Thoracic aorta (tissue), 2 donors: ENCODE data around the gene KIRREL1. TPM values are rescaled to one million over a fixed set of nuclear protein-coding genes. Genes with fewer than 3 reads are reported as not detected.

ENCODE experiments used
- ATAC-seq: fragments of 150-250 bp; one replicate; pipeline ENCODE4 v1.8.0; 2017; ENCODE audit warnings: low read depth; ENCODE audit not compliant: insufficient number of reproducible peaks, low FRiP score
- DNase-seq: peaks from one replicate; pipeline ENCODE4 v3.0.0-alpha.2; 2020; ENCODE audit warnings: low spot score
- H3K27ac ChIP-seq, 2 donors: fragments of 200-600 bp; sonication (generic); 1 replicate in 1 of 2; 2 replicates in 1 of 2; pipeline ENCODE4 v1.5.1; 2016; ENCODE audit warnings: mild to moderate bottlenecking in 2 of 2, moderate library complexity in 2 of 2
- H3K27me3 ChIP-seq: fragments of 200-600 bp; sonication (generic); replicated peaks from 2 replicates; pipeline ENCODE4 v1.6.0; 2016; ENCODE audit warnings: mild to moderate bottlenecking; ENCODE audit not compliant: insufficient read depth
- H3K36me3 ChIP-seq: fragments of 200-600 bp; sonication (generic); one replicate; pipeline ENCODE4 v1.5.1; 2016
- H3K4me1 ChIP-seq, 2 donors: fragments of 200-600 bp; sonication (generic); 1 replicate in 1 of 2; 2 replicates in 1 of 2; pipeline versions ENCODE4 v1.5.1 to v1.6.0; 2016; ENCODE audit warnings: low read depth in 2 of 2, mild to moderate bottlenecking in 1 of 2; ENCODE audit not compliant: control insufficient read depth in 1 of 2
- H3K4me3 ChIP-seq: fragments of 200-600 bp; sonication (generic); 2 replicates; pipeline ENCODE4 v1.5.1; 2016; ENCODE audit warnings: mild to moderate bottlenecking
- H3K9me3 ChIP-seq: fragments of 200-600 bp; sonication (generic); 2 replicates; pipeline ENCODE4 v1.5.1; 2016
- CTCF ChIP-seq: fragments of 200-600 bp; sonication (generic); IDR thresholded peaks from one replicate; pipeline ENCODE4 v1.5.1; 2019; ENCODE audit warnings: antibody characterized with exemption
- total RNA-seq, 2 donors: library from RNA; depleted of rRNA; stranded (reverse); fragments of >200 nt; gene quantifications; one replicate each; pipeline versions ENCODE4 v1.1.0 to v1.2.3, GENCODE V29; 2016

The KIRREL1 gene
- total RNA-seq, 2 donors from 2014 or later, result 111 to 136 TPM

DNA sequence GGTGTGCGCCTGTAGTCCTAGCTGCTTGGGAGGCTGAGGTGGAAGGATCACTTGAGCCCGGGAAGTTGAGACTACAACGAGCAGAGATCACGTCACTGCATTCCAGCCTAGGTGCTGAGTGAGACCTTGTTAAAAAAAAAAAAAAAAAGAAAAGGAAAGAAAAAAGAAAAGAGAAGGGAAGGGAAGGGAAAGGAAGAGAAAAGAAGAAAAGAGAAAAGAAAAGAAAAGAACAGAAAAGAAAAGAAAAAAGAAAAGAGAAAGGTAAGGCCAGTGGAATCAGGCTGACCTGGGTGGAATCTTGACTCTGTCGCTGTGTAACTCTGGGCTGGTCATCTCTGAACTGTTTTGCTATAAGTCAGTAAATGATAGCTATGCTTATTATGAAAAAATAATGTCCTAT, 33.7 kb upstream of the KIRREL1 start:
- no peak for TF ChIP-seq CTCF
- H3K4me1 ChIP-seq, result no peaks in the 10 kb centered on the region
- no peaks in the 10 kb centered on the region for H3K9me3 ChIP-seq
- no peak overlapping the region for H3K4me3 ChIP-seq
- DNase-seq, result no peak
- no peak overlapping the region for H3K27ac ChIP-seq
- no peak for ATAC-seq
- H3K27me3 ChIP-seq, result no peaks in the 10 kb centered on the region
- no peaks in the 10 kb centered on the region for H3K36me3 ChIP-seq

GRCh38 chr1:157960773-157961172, 32.7 kb upstream of the KIRREL1 start:
- no peak overlapping the region for H3K27ac ChIP-seq
- no peak overlapping the region for H3K4me3 ChIP-seq
- TF ChIP-seq CTCF, result no peak
- no peaks in the 10 kb centered on the region for H3K4me1 ChIP-seq
- H3K27me3 ChIP-seq, result no peaks in the 10 kb centered on the region
- no peak for DNase-seq
- no peaks in the 10 kb centered on the region for H3K36me3 ChIP-seq
- no peak for ATAC-seq
- H3K9me3 ChIP-seq, result no peaks in the 10 kb centered on the region

DNA sequence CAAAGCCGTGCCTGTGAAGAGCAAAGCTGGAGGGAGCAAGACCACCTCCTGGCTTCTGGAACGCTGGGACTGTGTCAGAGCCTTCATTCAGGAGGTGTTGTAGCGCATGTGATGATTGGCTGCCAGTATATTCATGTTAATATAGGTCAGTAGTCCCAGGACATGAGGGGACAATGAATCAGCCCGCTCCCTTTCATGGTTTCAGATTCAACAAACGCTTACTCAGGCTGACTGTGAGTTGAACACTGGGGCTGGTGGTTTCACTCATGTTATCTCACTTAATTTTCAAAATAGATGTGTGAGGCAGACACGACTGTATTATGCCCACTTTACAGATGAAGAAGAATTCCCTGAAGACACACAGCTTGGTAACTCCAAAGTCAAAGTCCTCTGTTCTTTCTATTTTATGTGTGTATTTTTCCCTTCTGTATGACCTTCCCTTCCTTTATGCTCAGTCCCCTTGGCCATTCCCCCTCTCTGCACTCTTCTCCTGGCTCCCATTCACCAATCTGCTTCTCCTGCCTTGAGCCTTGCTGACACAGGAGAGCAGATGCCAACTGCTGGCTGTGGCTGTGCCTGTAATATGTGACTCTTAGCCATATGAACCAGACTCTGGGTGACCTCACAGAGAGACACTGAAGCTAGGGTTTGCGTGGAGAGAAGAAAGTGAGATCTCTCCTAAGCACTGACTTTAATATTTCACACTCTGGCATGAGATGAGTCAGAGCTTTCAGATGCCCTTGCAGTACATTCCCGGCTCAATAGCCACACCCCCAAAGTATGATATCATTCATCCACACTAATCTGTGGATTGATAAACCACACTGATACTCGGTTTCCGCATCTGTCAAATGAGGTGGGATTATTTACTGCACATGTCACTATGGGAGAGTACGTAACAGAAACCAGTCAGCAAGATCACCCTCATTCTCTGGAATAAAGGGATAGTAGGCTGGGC, 31.4 kb upstream of the KIRREL1 start:
- H3K27ac ChIP-seq, result no peak overlapping the region
- H3K9me3 ChIP-seq, result no peaks in the 10 kb centered on the region
- ATAC-seq (no peak), DNase-seq (no peak)
- H3K36me3 ChIP-seq, result no peaks in the 10 kb centered on the region
- H3K4me3 ChIP-seq, result no peak overlapping the region
- H3K4me1 ChIP-seq, result no peaks in the 10 kb centered on the region
- no peak for TF ChIP-seq CTCF
- H3K27me3 ChIP-seq, result no peaks in the 10 kb centered on the region

GRCh38 chr1:157963713-157964112, 29.7 kb upstream of the KIRREL1 start:
- peak; percentile 19 for DNase-seq
- H3K27me3 ChIP-seq, result no peaks in the 10 kb centered on the region
- H3K4me1 ChIP-seq, result peaks cover 5 to 8% of the 10 kb centered on the region in 2 donors
- TF ChIP-seq CTCF, result peak; percentile 91
- H3K9me3 ChIP-seq, result no peaks in the 10 kb centered on the region
- H3K36me3 ChIP-seq, result no peaks in the 10 kb centered on the region
- ATAC-seq, result peak; percentile 86
- H3K27ac ChIP-seq, result no peak overlapping the region
- H3K4me3 ChIP-seq, result no peak overlapping the region

- peaks cover 8 to 18% of the 10 kb centered on the region in 2 donors for H3K4me1 ChIP-seq
- no peaks in the 10 kb centered on the region for H3K36me3 ChIP-seq
- no peak for DNase-seq
- ATAC-seq, result no peak
- H3K9me3 ChIP-seq, result no peaks in the 10 kb centered on the region
- H3K27me3 ChIP-seq, result no peaks in the 10 kb centered on the region
- TF ChIP-seq CTCF, result no peak
- H3K27ac ChIP-seq, result no peak overlapping the region
- H3K4me3 ChIP-seq, result no peak overlapping the region
Observed at GRCh38 chr1:157965584-157965983, 27.9 kb upstream of the KIRREL1 start.
